ENCODE results near the gene ALB.

ALB gene

DNA sequence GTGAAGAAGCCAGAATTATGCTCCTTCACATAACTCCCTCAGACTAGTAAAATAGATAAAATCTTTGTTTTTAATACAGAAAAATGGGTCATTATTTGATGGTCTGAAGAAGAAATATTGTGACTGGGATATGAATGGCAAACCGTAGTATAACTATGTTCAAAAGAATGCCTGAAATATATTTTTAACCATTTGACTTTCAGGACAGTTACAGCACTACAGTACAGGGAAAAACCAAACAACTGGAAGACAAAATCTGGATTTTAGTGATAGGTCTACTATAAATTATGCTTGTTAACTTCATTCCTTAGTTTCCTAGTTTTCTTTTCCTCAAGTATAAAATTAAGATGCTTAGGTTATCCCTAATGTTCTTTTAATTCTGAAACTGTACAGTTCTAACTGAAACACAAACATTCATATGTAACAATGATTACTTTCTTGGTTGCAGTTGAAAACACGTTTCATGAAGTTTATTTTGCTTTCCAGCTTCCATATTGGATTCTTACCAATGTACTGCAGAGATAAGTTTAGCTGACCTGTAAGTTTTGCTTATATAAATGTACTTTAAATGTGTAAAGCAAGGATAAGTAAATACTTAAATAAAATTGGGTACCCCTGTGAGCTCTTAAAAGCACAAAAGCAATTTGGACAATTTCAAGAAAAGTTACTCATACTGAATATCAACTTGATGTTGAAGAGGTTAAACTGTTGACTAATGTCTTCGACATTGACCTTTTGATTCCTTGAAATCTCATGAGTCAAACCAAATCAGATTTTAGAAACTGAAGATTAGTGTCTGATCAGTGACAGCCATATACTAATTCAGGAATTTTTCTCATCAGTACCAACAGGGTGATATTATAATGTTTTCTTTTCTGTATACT is 32.8 kb downstream of the ALB start:
- no peak overlapping the region for H3K9ac ChIP-seq
- H3K4me1 ChIP-seq (ENCODE audit: low read depth, poor library complexity, severe bottlenecking): no peaks in the 10 kb centered on the region
- TF ChIP-seq, protein P1, sequence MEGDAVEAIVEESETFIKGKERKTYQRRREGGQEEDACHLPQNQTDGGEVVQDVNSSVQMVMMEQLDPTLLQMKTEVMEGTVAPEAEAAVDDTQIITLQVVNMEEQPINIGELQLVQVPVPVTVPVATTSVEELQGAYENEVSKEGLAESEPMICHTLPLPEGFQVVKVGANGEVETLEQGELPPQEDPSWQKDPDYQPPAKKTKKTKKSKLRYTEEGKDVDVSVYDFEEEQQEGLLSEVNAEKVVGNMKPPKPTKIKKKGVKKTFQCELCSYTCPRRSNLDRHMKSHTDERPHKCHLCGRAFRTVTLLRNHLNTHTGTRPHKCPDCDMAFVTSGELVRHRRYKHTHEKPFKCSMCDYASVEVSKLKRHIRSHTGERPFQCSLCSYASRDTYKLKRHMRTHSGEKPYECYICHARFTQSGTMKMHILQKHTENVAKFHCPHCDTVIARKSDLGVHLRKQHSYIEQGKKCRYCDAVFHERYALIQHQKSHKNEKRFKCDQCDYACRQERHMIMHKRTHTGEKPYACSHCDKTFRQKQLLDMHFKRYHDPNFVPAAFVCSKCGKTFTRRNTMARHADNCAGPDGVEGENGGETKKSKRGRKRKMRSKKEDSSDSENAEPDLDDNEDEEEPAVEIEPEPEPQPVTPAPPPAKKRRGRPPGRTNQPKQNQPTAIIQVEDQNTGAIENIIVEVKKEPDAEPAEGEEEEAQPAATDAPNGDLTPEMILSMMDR (conservative IDR thresholded peaks at IDR 0.05; ENCODE audit: low read depth, low read length): no peak
- H2AFZ ChIP-seq (ENCODE audit: low read depth): no peak overlapping the region
- H3K4me3 ChIP-seq (IDR thresholded peaks at IDR 0.05; ENCODE audit: insufficient read depth, low read depth, low read length): no peak overlapping the region
- H3K27ac ChIP-seq: no peak overlapping the region
- H3K4me2 ChIP-seq: no peak overlapping the region
- no peaks in the 10 kb centered on the region for H3K27me3 ChIP-seq (ENCODE audit: insufficient read depth, low read depth)
- H3K36me3 ChIP-seq (ENCODE audit: insufficient read depth): no peaks in the 10 kb centered on the region
- no peaks in the 10 kb centered on the region for H4K20me1 ChIP-seq (ENCODE audit: insufficient read depth)
- no peaks in the 10 kb centered on the region for H3K79me2 ChIP-seq (ENCODE audit: insufficient read depth, low read depth)

DNA sequence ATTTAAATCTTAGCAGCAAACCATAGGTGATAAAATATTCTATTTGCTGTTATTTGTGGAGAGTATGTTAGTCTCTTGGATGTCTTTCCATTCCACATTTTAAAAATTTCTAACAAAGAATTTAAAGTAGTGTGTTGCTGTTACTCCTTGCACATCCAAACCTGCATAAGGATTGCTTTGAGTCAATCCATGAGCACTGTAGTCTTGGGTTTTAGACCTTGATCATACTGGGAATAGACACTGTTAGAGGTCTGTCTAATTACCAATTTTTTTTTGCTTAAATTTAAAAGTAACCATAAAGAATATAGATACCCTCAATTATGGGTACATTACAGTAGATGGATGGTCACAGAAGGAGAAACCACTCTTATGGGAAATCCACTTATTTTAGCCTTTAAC is 33.5 kb downstream of the ALB start:
- Histone ChIP-seq H3K4me2 (no peak overlapping the region), H2AFZ (ENCODE audit: low read depth) (no peak overlapping the region), H3K27me3 (ENCODE audit: insufficient read depth, low read depth) (no peaks in the 10 kb centered on the region), H4K20me1 (ENCODE audit: insufficient read depth) (no peaks in the 10 kb centered on the region), H3K36me3 (ENCODE audit: insufficient read depth) (no peaks in the 10 kb centered on the region), H3K9ac (no peak overlapping the region), H3K4me1 (ENCODE audit: low read depth, poor library complexity, severe bottlenecking) (no peaks in the 10 kb centered on the region), H3K27ac (no peak overlapping the region), H3K79me2 (ENCODE audit: insufficient read depth, low read depth) (no peaks in the 10 kb centered on the region), H3K4me3 (IDR thresholded peaks at IDR 0.05; ENCODE audit: insufficient read depth, low read depth, low read length) (no peak overlapping the region)
- TF ChIP-seq, protein P1 (conservative IDR thresholded peaks at IDR 0.05; ENCODE audit: low read depth, low read length): no peak

DNA sequence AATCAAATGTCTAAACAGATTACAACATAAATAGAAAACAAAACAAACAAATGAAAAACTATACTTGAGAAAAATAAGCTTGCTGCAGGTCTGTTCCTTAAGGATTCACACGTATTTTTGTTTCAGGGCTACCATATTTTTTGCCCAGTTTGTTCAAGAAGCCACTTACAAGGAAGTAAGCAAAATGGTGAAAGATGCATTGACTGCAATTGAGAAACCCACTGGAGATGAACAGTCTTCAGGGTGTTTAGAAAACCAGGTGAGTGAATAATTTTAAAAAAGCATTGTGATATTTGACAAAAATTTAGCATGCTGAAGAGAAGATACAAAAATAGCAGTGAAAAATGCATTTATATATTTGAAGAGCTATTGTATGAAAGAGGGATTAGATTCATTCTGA is 34.0 kb downstream of the ALB start:
- TF ChIP-seq, protein P1 (conservative IDR thresholded peaks at IDR 0.05; ENCODE audit: low read depth, low read length): no peak
- Histone ChIP-seq H3K4me2 (no peak overlapping the region), H3K27me3 (ENCODE audit: insufficient read depth, low read depth) (no peaks in the 10 kb centered on the region), H3K27ac (no peak overlapping the region), H3K9ac (no peak overlapping the region), H3K36me3 (ENCODE audit: insufficient read depth) (no peaks in the 10 kb centered on the region), H3K79me2 (ENCODE audit: insufficient read depth, low read depth) (no peaks in the 10 kb centered on the region), H4K20me1 (ENCODE audit: insufficient read depth) (no peaks in the 10 kb centered on the region), H3K4me1 (ENCODE audit: low read depth, poor library complexity, severe bottlenecking) (no peaks in the 10 kb centered on the region), H2AFZ (ENCODE audit: low read depth) (no peak overlapping the region), H3K4me3 (IDR thresholded peaks at IDR 0.05; ENCODE audit: insufficient read depth, low read depth, low read length) (no peak overlapping the region)

DNA sequence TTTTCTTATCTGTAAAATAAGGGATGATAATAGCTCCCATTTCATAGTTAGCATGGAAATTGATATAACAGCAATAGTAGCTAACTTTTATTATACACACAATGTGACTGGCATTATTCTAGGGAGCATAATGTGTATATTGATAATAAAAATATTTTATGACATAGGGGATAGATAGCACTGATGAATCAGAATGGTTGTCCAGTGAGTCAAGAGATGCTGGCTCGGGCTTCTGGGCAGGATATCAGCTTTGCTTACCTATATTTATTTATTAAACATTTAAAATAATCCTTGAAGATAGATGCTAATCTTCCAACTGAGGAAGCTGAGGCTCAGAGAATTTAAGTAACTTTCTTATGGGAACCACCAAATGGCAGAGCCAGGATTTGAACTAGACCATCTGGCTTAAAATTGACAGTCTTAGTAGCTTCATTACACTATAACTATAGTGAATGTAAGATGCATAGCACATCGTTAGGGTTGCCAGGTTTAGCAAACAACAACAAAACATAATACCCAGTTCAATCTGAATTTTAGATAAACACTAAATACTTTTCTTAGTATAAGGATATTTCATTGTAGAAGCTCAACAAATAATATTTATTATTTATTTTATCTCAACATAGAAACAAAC is 34.6 kb downstream of the ALB start:
- no peaks in the 10 kb centered on the region for H3K36me3 ChIP-seq (ENCODE audit: insufficient read depth)
- H3K4me1 ChIP-seq (ENCODE audit: low read depth, poor library complexity, severe bottlenecking): no peaks in the 10 kb centered on the region
- no peak overlapping the region for H3K4me2 ChIP-seq
- no peaks in the 10 kb centered on the region for H4K20me1 ChIP-seq (ENCODE audit: insufficient read depth)
- H3K79me2 ChIP-seq (ENCODE audit: insufficient read depth, low read depth): no peaks in the 10 kb centered on the region
- no peak overlapping the region for H2AFZ ChIP-seq (ENCODE audit: low read depth)
- no peak overlapping the region for H3K27ac ChIP-seq
- TF ChIP-seq, protein P1 (conservative IDR thresholded peaks at IDR 0.05; ENCODE audit: low read depth, low read length): no peak
- no peaks in the 10 kb centered on the region for H3K27me3 ChIP-seq (ENCODE audit: insufficient read depth, low read depth)
- no peak overlapping the region for H3K9ac ChIP-seq
- H3K4me3 ChIP-seq (IDR thresholded peaks at IDR 0.05; ENCODE audit: insufficient read depth, low read depth, low read length): no peak overlapping the region
